PC-3 (cell line): ENCODE measurements around the gene CCPG1. TPM values are rescaled to one million over a fixed set of nuclear protein-coding genes. Genes with fewer than 3 reads are reported as not detected.

Experiments used
- ATAC-seq: fragments of 200-7000 bp; cut with Tn5 transposase; 2 replicates; pipeline ENCODE4 v1.9.1; 2020; ENCODE audit warnings: mild to moderate bottlenecking, moderate library complexity
- BruUV-seq: library from RNA; stranded (reverse); fragments of 400-500 nt; replicated peaks from 2 replicates; lab custom pipeline; 2021; lab: Mats Ljungman, UMichigan
- CTCF ChIA-PET: fragments of 300-600 bp; sonication (Branson Sonifier 250); formaldehyde crosslinking; loops from one replicate; lab custom pipeline; 2022; ENCODE audit warnings: antibody characterized with exemption; lab: Charles Lee
- POLR2A ChIA-PET: fragments of 300-600 bp; sonication (Branson Sonifier 250); formaldehyde crosslinking; loops from one replicate; lab custom pipeline; 2022; ENCODE audit warnings: antibody characterized with exemption; ENCODE audit not compliant: unreplicated experiment; lab: Charles Lee
- DNase-seq: peaks from one replicate; pipeline ENCODE4 v3.0.0-alpha.2; 2015
- H2AFZ ChIP-seq: fragments of 300-600 bp; sonication (generic); 2 replicates; pipeline ENCODE4 v1.6.0; 2016; ENCODE audit warnings: antibody characterized with exemption, low read length
- H3F3A ChIP-seq: fragments of 300-600 bp; sonication (generic); one replicate; pipeline ENCODE4 v1.6.0; 2017; ENCODE audit warnings: antibody characterized with exemption, low read length, control low read depth, mild to moderate bottlenecking; ENCODE audit not compliant: unreplicated experiment
- H3K27ac ChIP-seq: fragments of 300-600 bp; sonication (generic); 2 replicates; pipeline ENCODE4 v1.5.1; 2016; ENCODE audit warnings: mild to moderate bottlenecking, low read length
- H3K27me3 ChIP-seq: fragments of 300-600 bp; sonication (generic); 2 replicates; pipeline ENCODE4 v1.6.1; 2016; ENCODE audit warnings: low read length, mixed read lengths
- H3K36me3 ChIP-seq: fragments of 300-600 bp; sonication (generic); 2 replicates; pipeline ENCODE4 v1.6.1; 2016; ENCODE audit warnings: low read depth, mixed run types, low read length, mixed read lengths
- H3K4me1 ChIP-seq: fragments of 300-600 bp; sonication (generic); 2 replicates; pipeline ENCODE4 v1.5.1; 2016; ENCODE audit warnings: low read length; ENCODE audit not compliant: insufficient read depth
- H3K4me2 ChIP-seq: fragments of 300-600 bp; sonication (generic); 2 replicates; pipeline ENCODE4 v1.6.0; 2016; ENCODE audit warnings: low read length
- H3K4me3 ChIP-seq: fragments of 300-600 bp; sonication (generic); 2 replicates; pipeline ENCODE4 v1.5.1; 2016; ENCODE audit warnings: mild to moderate bottlenecking, low read length, mixed read lengths
- H3K79me2 ChIP-seq: fragments of 300-600 bp; sonication (generic); 2 replicates; pipeline ENCODE4 v1.6.1; 2017; ENCODE audit warnings: low read length, mixed read lengths
- H3K9ac ChIP-seq: fragments of 300-600 bp; sonication (generic); 2 replicates; pipeline ENCODE4 v1.6.0; 2016; ENCODE audit warnings: mild to moderate bottlenecking, low read length
- H3K9me2 ChIP-seq: fragments of 300-600 bp; sonication (generic); replicated peaks from 2 replicates; pipeline ENCODE4 v1.6.1; 2016; ENCODE audit warnings: mixed run types, low read length, mixed read lengths
- H3K9me3 ChIP-seq: fragments of 300-600 bp; sonication (generic); 2 replicates; pipeline ENCODE4 v1.6.1; 2016; ENCODE audit warnings: low read length, mixed read lengths
- H4K20me1 ChIP-seq: fragments of 300-600 bp; sonication (generic); 2 replicates; pipeline ENCODE4 v1.6.1; 2016; ENCODE audit warnings: low read length, mixed read lengths
- CTCF ChIP-seq: fragments of 300-600 bp; sonication (generic); conservative IDR thresholded peaks from 2 replicates; pipeline ENCODE4 v1.5.1; 2017; ENCODE audit warnings: antibody characterized with exemption, low read depth, mild to moderate bottlenecking, low read length
- EZH2 ChIP-seq: fragments of 300-600 bp; sonication (generic); IDR thresholded peaks from one replicate; pipeline ENCODE4 v1.6.1; 2017; ENCODE audit warnings: antibody characterized with exemption, mild to moderate bottlenecking, low read length; ENCODE audit not compliant: unreplicated experiment
- EZH2phosphoT487 ChIP-seq: fragments of 300-600 bp; sonication (generic); IDR thresholded peaks from 2 replicates; pipeline ENCODE4 v1.6.1; 2018; ENCODE audit warnings: mild to moderate bottlenecking, antibody characterized with exemption, low read length, borderline replicate concordance
- intact Hi-C: fragments of 100-400 bp; cut with micrococcal nuclease; formaldehyde crosslinking; loops from 2 replicates; pipeline ENCODE4 v1.9.0; 2023
- total RNA-seq: library from RNA; depleted of rRNA; stranded (reverse); fragments of >200 nt; gene quantifications from 2 replicates; pipeline ENCODE4 v1.2.3, GENCODE V29; 2014

CCPG1 gene
- total RNA-seq, 1 experiment from 2014 or later: 7.8 TPM

GRCh38 chr15:55407498-55408011, 604 bp downstream of the CCPG1 start:
- ChIA-PET POLR2A (no interaction called here), CTCF (interaction anchor here (0.5 to 1.7 kb wide), 5 partner anchors 26 to 190 kb away, joined by 4 to 18 read pairs (median 7); no protein-coding TSS in a partner anchor)
- Histone ChIP-seq H2AFZ (peak overlapping the region; percentile 86), H3K79me2 (no peaks in the 10 kb centered on the region), H3K4me3 (peak overlapping the region; percentile 79), H3K9ac (peak overlapping the region; percentile 72), H3K4me2 (peak overlapping the region; percentile 90), H3K4me1 (peaks cover 4% of the 10 kb centered on the region; the same call in 1 of the 2 replicates), H3F3A (no peaks in the 10 kb centered on the region), H4K20me1 (no peaks in the 10 kb centered on the region), H3K36me3 (no peaks in the 10 kb centered on the region), H3K9me3 (no peaks in the 10 kb centered on the region), H3K9me2 (no peaks in the 10 kb centered on the region), H3K27me3 (no peaks in the 10 kb centered on the region), H3K27ac (peak overlapping the region; percentile 46)
- TSS peak; percentile 69 for BruUV-seq
- TF ChIP-seq CTCF: no peak
- TF ChIP-seq EZH2phosphoT487: no peak
- no peak for TF ChIP-seq EZH2
- no peak for DNase-seq
- intact Hi-C loops: loop anchor here (1.0 to 10.0 kb wide), 4 partner anchors 18 to 90 kb away; partner anchors contain the start of genes PIGB and PIGBOS1
- peak; percentile 2 for ATAC-seq

GRCh38 chr15:55403531-55403930, 4.6 kb downstream of the CCPG1 start:
- no peaks in the 10 kb centered on the region for H3F3A ChIP-seq
- peaks cover 4% of the 10 kb centered on the region; the same call in 1 of the 2 replicates for H3K4me1 ChIP-seq
- DNase-seq (no peak), ATAC-seq (no peak)
- TF ChIP-seq CTCF (no peak), EZH2 (no peak), EZH2phosphoT487 (no peak)
- POLR2A ChIA-PET: interaction anchor here (0.6 kb wide), 1 partner anchor 131 kb away, joined by 3 read pairs; no protein-coding TSS in a partner anchor
- intact Hi-C loops: loop anchor here (10.0 kb wide), 1 partner anchor 49 kb away; no protein-coding TSS in a partner anchor
- CTCF ChIA-PET: no interaction called here
- no peak overlapping the region for H3K4me2 ChIP-seq
- H3K27ac ChIP-seq: no peak overlapping the region
- H3K36me3 ChIP-seq: no peaks in the 10 kb centered on the region
- no peaks in the 10 kb centered on the region for H3K9me2 ChIP-seq
- no peaks in the 10 kb centered on the region for H3K79me2 ChIP-seq
- H4K20me1 ChIP-seq: no peaks in the 10 kb centered on the region
- no peaks in the 10 kb centered on the region for H3K27me3 ChIP-seq
- no TSS peak for BruUV-seq
- H2AFZ ChIP-seq: no peak overlapping the region
- H3K9ac ChIP-seq: no peak overlapping the region
- no peak overlapping the region for H3K4me3 ChIP-seq
- no peaks in the 10 kb centered on the region for H3K9me3 ChIP-seq

GRCh38 chr15:55402707-55403106, 5.5 kb downstream of the CCPG1 start:
- intact Hi-C loops: loop anchor here (10.0 kb wide), 1 partner anchor 48 kb away; no protein-coding TSS in a partner anchor
- TF ChIP-seq EZH2phosphoT487: no peak
- TF ChIP-seq EZH2: no peak
- no peak for TF ChIP-seq CTCF
- H3K36me3 ChIP-seq: no peaks in the 10 kb centered on the region
- POLR2A ChIA-PET: no interaction called here
- H3K27ac ChIP-seq: no peak overlapping the region
- H3K4me3 ChIP-seq: no peak overlapping the region
- no peak overlapping the region for H3K9ac ChIP-seq
- DNase-seq (no peak), ATAC-seq (no peak)
- H4K20me1 ChIP-seq: no peaks in the 10 kb centered on the region
- no peaks in the 10 kb centered on the region for H3F3A ChIP-seq
- H3K4me1 ChIP-seq: peaks cover 4% of the 10 kb centered on the region; the same call in 1 of the 2 replicates
- no peak overlapping the region for H3K4me2 ChIP-seq
- H3K9me2 ChIP-seq: no peaks in the 10 kb centered on the region
- H3K79me2 ChIP-seq: no peaks in the 10 kb centered on the region
- no peaks in the 10 kb centered on the region for H3K27me3 ChIP-seq
- no peak overlapping the region for H2AFZ ChIP-seq
- no peaks in the 10 kb centered on the region for H3K9me3 ChIP-seq
- CTCF ChIA-PET: no interaction called here
- no TSS peak for BruUV-seq
